ENCODE measurements around the gene SLC41A1. TPM values are rescaled to one million over a fixed set of nuclear protein-coding genes. Genes with fewer than 3 reads are reported as not detected.

The SLC41A1 gene
- total RNA-seq, 1 experiment from 2014 or later = 17.2 TPM

DNA sequence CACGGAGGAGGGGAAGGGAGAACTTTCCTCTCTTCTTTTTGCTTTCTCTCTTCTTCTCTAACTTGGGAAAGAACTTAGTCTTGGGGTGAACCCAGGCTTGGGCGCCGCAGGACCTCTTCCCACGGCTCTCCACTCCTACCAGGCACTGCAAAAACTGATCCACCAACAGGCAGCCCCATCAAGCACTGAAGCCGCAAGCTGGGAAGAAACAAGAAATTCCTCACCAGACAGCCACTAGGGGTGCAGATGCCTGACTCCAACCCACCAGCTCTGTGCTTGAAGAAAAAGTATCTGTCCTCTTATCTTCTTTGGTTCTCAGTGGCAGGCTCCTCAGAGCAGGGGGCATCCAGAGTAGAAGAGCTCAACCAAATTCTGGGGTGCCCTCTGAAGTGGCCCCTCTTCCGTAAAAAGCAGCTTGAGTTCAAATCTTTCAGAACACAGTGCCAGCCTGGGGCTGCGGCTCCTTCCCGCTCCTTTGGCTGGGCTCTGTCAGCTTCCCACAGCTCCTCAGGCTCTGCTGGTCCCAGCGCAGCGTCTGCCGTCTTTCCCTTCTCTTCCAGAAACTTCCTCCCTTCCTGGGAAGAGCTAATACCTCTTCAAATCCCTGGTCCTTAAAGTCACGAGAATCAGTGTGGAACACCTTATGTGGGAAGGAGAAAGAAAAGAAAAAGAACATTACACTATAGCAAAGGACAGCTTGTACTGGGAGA is 2.4 kb downstream of the SLC41A1 start:
- ATAC-seq = no peak

DNA sequence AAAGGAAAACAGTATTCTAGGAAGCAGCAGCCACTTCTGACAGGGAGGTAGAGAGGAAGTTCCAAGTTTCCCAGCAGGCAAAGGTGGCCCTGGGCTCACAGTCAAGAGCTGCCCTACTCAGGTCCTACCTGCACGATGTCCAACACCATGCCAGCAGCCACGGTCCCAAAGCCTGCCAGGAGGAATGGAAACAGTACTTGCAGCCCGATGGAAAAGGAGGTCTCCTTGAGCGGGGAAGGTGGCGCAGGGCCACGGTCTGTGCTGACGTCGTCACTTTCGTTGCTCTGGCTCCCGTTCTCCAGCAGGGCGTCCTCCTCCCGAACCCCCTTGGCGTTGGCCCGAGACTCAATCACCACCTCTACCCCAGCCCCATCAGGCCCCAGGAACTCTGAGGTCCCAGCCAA is 3.1 kb downstream of the SLC41A1 start:
- Histone ChIP-seq H2AFZ (ENCODE audit: low read length) (no peak overlapping the region), H3K9me2 (replicated peaks; ENCODE audit: low read length) (no peaks in the 10 kb centered on the region), H3K9ac (ENCODE audit: low read length) (no peak overlapping the region), H3K4me1 (ENCODE audit: insufficient read depth, low read length) (peaks cover 17% of the 10 kb centered on the region), H3K27me3 (ENCODE audit: low read length) (no peaks in the 10 kb centered on the region), H3K4me3 (ENCODE audit: low read length) (no peak overlapping the region), H3K9me3 (ENCODE audit: low read length) (no peaks in the 10 kb centered on the region), H3K27ac (ENCODE audit: low read length) (no peak overlapping the region), H3K36me3 (ENCODE audit: low read depth, low read length) (peaks cover 14% of the 10 kb centered on the region; the same call in 1 of the 2 replicates), H4K20me1 (ENCODE audit: low read length) (peaks cover 4% of the 10 kb centered on the region; the same call in 1 of the 2 replicates), H3K79me2 (ENCODE audit: low read length) (peaks cover 35% of the 10 kb centered on the region), H3K4me2 (ENCODE audit: low read length) (no peak overlapping the region), H3F3A (ENCODE audit: low read length, unreplicated experiment) (no peaks in the 10 kb centered on the region)
- ATAC-seq (no peak), DNase-seq (no peak)
- TF ChIP-seq, protein P1, sequence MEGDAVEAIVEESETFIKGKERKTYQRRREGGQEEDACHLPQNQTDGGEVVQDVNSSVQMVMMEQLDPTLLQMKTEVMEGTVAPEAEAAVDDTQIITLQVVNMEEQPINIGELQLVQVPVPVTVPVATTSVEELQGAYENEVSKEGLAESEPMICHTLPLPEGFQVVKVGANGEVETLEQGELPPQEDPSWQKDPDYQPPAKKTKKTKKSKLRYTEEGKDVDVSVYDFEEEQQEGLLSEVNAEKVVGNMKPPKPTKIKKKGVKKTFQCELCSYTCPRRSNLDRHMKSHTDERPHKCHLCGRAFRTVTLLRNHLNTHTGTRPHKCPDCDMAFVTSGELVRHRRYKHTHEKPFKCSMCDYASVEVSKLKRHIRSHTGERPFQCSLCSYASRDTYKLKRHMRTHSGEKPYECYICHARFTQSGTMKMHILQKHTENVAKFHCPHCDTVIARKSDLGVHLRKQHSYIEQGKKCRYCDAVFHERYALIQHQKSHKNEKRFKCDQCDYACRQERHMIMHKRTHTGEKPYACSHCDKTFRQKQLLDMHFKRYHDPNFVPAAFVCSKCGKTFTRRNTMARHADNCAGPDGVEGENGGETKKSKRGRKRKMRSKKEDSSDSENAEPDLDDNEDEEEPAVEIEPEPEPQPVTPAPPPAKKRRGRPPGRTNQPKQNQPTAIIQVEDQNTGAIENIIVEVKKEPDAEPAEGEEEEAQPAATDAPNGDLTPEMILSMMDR (conservative IDR thresholded peaks at IDR 0.05; ENCODE audit: low read depth, low read length) = no peak
- TF ChIP-seq EZH2phosphoT487 (IDR thresholded peaks at IDR 0.05; ENCODE audit: borderline replicate concordance, low read length) = no peak
- TF ChIP-seq EZH2 (IDR thresholded peaks at IDR 0.05; ENCODE audit: low read length, unreplicated experiment) = no peak
- BruUV-seq (replicated peaks) = no TSS peak
- POLR2A ChIA-PET (ENCODE audit: unreplicated experiment) = no interaction called here
- CTCF ChIA-PET = interaction anchor here (1.0 kb wide), 1 partner anchor 97 kb away, joined by 5 read pairs; no protein-coding TSS in a partner anchor
- intact Hi-C loops (cut with micrococcal nuclease) = loop anchor here (5.0 kb wide), 1 partner anchor 97 kb away; no protein-coding TSS in a partner anchor

More for the DNA sequence above, 2.4 kb downstream of the SLC41A1 start:
- Histone ChIP-seq H3K9ac (ENCODE audit: low read length) (no peak overlapping the region), H3K27me3 (ENCODE audit: low read length) (no peaks in the 10 kb centered on the region), H4K20me1 (ENCODE audit: low read length) (peaks cover 4% of the 10 kb centered on the region; the same call in 1 of the 2 replicates), H3F3A (ENCODE audit: low read length, unreplicated experiment) (no peaks in the 10 kb centered on the region), H3K4me1 (ENCODE audit: insufficient read depth, low read length) (peaks cover 17% of the 10 kb centered on the region), H3K9me3 (ENCODE audit: low read length) (no peaks in the 10 kb centered on the region), H3K9me2 (replicated peaks; ENCODE audit: low read length) (no peaks in the 10 kb centered on the region), H2AFZ (ENCODE audit: low read length) (no peak overlapping the region), H3K79me2 (ENCODE audit: low read length) (peaks cover 35% of the 10 kb centered on the region), H3K27ac (ENCODE audit: low read length) (no peak overlapping the region), H3K4me2 (ENCODE audit: low read length) (no peak overlapping the region), H3K4me3 (ENCODE audit: low read length) (no peak overlapping the region), H3K36me3 (ENCODE audit: low read depth, low read length) (peaks cover 14% of the 10 kb centered on the region; the same call in 1 of the 2 replicates)
- BruUV-seq (replicated peaks) = no TSS peak
- CTCF ChIA-PET = interaction anchor here (1.0 kb wide), 1 partner anchor 97 kb away, joined by 5 read pairs; no protein-coding TSS in a partner anchor
- TF ChIP-seq, protein P1 (conservative IDR thresholded peaks at IDR 0.05; ENCODE audit: low read depth, low read length) = peak; percentile 44; the same call in 1 of the 2 replicates
- no peak for TF ChIP-seq EZH2 (IDR thresholded peaks at IDR 0.05; ENCODE audit: low read length, unreplicated experiment)
- no peak for TF ChIP-seq EZH2phosphoT487 (IDR thresholded peaks at IDR 0.05; ENCODE audit: borderline replicate concordance, low read length)
- DNase-seq = peak; percentile 16
- intact Hi-C loops (cut with micrococcal nuclease) = loop anchor here (5.0 kb wide), 1 partner anchor 97 kb away; no protein-coding TSS in a partner anchor
- POLR2A ChIA-PET (ENCODE audit: unreplicated experiment) = no interaction called here

DNA sequence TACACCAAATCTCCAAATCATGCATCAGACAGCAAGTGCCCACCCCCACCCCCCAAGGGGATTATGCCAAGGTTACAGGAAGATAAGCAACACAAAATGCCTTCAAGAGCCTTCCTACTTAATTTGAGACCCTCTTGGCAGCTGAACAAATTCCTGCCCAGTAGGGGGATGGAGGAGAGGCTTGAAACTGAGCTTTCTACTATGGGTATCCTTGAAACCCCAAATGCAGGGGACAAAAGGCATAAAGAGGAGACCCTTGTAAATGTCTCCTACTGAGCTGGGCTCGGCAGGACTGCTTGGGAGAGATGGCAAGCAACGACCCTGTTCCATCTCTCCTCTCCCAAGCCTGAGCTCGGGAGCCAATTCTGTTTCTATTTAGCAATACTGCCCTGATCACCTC is 3.5 kb downstream of the SLC41A1 start:
- H4K20me1 ChIP-seq (ENCODE audit: low read length) = peaks cover 4% of the 10 kb centered on the region; the same call in 1 of the 2 replicates
- peaks cover 14% of the 10 kb centered on the region; the same call in 1 of the 2 replicates for H3K36me3 ChIP-seq (ENCODE audit: low read depth, low read length)
- no TSS peak for BruUV-seq (replicated peaks)
- CTCF ChIA-PET = no interaction called here
- no peak overlapping the region for H3K4me3 ChIP-seq (ENCODE audit: low read length)
- peaks cover 31% of the 10 kb centered on the region for H3K79me2 ChIP-seq (ENCODE audit: low read length)
- TF ChIP-seq EZH2phosphoT487 (IDR thresholded peaks at IDR 0.05; ENCODE audit: borderline replicate concordance, low read length) = no peak
- TF ChIP-seq EZH2 (IDR thresholded peaks at IDR 0.05; ENCODE audit: low read length, unreplicated experiment) = no peak
- TF ChIP-seq, protein P1 (conservative IDR thresholded peaks at IDR 0.05; ENCODE audit: low read depth, low read length) = no peak
- H3K9me2 ChIP-seq (replicated peaks; ENCODE audit: low read length) = no peaks in the 10 kb centered on the region
- H3K9ac ChIP-seq (ENCODE audit: low read length) = no peak overlapping the region
- POLR2A ChIA-PET (ENCODE audit: unreplicated experiment) = no interaction called here
- H3K4me1 ChIP-seq (ENCODE audit: insufficient read depth, low read length) = peaks cover 17% of the 10 kb centered on the region
- H3K4me2 ChIP-seq (ENCODE audit: low read length) = no peak overlapping the region
- no peak for ATAC-seq
- H3K27ac ChIP-seq (ENCODE audit: low read length) = no peak overlapping the region
- DNase-seq = no peak
- intact Hi-C loops (cut with micrococcal nuclease) = no loop called here
- no peaks in the 10 kb centered on the region for H3F3A ChIP-seq (ENCODE audit: low read length, unreplicated experiment)
- H3K9me3 ChIP-seq (ENCODE audit: low read length) = no peaks in the 10 kb centered on the region
- no peak overlapping the region for H2AFZ ChIP-seq (ENCODE audit: low read length)
- no peaks in the 10 kb centered on the region for H3K27me3 ChIP-seq (ENCODE audit: low read length)
